GM19043 (cell line): ENCODE results near the gene SKIC8.

Source experiments
- ATAC-seq: cut with Tn5 transposase; IDR thresholded peaks from one replicate; pipeline ENCODE4 v1.9.1; 2021; ENCODE audit warnings: low read depth; ENCODE audit not compliant: unreplicated experiment

The SKIC8 gene

GRCh38 chr15:78322243-78322642 lies 22.8 kb upstream of the SKIC8 start:
- no peak for ATAC-seq

DNA sequence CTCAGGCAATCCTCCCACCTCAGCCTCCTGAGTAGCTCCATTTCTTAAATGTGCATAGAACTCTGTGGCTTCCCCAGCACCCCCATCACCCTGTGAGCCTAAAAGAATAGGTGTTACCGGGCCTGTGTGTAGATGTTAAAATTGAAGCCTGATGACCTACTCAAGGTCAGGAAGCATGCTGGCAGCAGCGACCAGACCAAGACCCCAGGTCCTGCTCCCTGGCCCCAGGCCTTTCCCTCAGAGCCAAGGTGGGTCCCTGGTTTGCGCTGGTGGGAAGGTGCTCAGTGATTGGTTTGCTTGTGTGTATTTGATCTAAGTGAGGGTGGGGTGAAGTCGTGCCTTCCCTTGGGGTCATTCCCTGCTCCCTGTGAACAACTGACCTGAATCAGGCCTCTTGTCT lies 22.4 kb upstream of the SKIC8 start:
- no peak for ATAC-seq

- ATAC-seq: no peak
These were observed 21.7 kb upstream of the SKIC8 start for GRCh38 chr15:78321041-78321570.

- no peak for ATAC-seq
These were observed 20.8 kb upstream of the SKIC8 start for GRCh38 chr15:78320183-78320582.

- ATAC-seq: no peak
These were observed 20.2 kb upstream of the SKIC8 start for GRCh38 chr15:78319588-78319987.

- no peak for ATAC-seq
These were observed 17.9 kb upstream of the SKIC8 start for GRCh38 chr15:78317145-78317836.

- no peak for ATAC-seq
These were observed 17.1 kb upstream of the SKIC8 start for GRCh38 chr15:78316283-78317083.

GRCh38 chr15:78315686-78316282 lies 16.4 kb upstream of the SKIC8 start:
- no peak for ATAC-seq

DNA sequence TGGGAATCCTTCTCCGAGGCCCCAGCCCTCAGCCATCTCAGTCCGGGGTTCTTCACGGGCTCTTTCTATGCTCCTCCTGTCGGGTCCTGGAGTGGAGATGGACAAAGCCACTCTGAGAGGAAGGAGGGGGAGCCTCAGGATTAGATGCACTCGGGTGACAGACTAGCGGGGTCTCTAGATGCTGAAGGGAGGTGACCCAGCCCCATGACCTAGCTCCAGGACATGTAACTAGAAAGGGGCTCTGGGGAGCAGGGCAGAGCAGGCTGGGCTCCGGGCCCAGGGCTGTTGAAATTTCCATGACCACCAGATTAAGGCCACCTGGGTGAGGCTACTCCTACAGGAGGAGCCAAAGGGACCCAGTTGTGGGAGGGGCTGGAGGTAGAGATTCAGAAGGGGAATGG lies 14.8 kb upstream of the SKIC8 start:
- no peak for ATAC-seq

DNA sequence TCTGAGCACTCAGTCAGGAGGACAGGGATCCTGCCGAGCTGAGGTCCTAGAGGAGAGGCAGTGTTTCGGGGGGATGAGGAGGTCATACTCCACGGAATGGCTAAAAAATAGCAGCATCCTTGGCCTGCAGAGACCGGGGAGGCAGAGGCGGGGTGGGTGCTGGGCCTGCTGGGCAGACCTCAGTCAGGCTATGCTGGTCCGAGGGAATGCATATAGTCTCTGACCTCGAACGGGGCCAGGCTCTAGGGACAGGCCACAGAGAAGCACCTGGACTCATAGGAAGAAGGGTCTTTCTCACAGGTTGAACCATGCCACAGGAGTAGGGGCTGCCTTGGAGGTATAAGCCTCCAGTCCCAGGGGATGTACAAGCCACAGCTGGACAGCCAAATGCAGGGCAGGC lies 14.0 kb upstream of the SKIC8 start:
- ATAC-seq: no peak

DNA sequence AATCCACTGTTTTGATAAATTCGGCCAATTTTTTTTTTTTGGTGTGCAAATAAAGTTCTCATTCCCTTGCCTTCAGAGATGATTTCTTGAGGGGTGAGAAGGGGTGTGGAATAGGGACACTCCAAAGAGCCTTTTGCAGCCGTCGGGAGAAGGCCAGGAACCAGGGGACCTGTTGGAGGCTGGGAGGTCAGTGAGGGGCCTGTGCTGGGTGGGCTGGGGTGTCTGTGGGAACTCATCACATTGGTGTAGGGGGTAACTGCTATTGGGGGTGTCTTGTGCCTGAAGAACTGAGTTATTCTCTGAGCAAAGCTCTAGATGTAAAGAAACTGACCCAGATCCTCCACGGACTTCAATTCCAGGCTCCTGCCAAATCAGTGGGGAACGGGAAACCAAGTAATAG lies 13.5 kb upstream of the SKIC8 start:
- no peak for ATAC-seq

DNA sequence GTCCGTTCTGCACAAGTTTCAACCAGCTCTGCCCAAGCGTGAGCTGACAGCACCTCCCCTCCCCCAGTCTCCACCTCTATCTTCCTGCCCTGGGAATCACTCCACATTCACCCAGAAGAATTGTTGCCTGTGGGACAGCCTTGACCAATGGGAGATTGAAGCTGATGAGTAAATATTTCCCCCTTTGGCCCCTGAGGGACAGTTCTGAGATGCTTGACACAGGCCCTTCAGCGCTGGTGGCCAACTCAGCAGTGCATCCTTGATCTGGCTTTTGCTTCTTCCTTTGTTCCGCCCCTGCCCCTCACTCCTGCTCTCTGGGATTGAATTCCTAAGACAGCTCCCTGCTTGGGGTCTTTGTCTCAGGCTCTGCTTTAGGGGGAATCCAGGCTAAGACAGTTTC lies 13.1 kb upstream of the SKIC8 start:
- no peak for ATAC-seq

DNA sequence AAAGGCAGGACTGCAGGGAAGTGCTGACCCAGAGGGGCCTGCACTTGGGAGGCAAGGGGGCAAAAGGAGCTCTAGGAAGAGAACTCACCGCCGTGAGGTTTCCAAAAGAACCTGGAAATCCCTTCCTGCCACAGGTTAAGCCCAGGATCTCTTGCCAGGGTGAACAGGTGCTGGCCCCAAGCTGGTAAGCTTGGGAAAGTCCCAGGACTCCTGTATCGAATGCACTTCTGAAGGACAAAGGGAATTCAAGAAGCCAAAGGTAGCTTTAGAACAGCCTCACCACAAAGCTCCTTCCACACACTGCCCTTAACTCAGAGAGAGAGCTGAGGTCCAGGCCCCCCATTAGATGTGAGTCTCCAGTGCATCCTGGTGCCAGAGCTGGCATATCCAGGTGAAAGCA lies 11.9 kb upstream of the SKIC8 start:
- ATAC-seq: no peak

- no peak for ATAC-seq
These were observed 9.1 kb upstream of the SKIC8 start for GRCh38 chr15:78308422-78309032.

GRCh38 chr15:78307976-78308375 lies 8.6 kb upstream of the SKIC8 start:
- ATAC-seq: no peak

GRCh38 chr15:78306176-78306774 lies 6.9 kb upstream of the SKIC8 start:
- ATAC-seq: no peak

DNA sequence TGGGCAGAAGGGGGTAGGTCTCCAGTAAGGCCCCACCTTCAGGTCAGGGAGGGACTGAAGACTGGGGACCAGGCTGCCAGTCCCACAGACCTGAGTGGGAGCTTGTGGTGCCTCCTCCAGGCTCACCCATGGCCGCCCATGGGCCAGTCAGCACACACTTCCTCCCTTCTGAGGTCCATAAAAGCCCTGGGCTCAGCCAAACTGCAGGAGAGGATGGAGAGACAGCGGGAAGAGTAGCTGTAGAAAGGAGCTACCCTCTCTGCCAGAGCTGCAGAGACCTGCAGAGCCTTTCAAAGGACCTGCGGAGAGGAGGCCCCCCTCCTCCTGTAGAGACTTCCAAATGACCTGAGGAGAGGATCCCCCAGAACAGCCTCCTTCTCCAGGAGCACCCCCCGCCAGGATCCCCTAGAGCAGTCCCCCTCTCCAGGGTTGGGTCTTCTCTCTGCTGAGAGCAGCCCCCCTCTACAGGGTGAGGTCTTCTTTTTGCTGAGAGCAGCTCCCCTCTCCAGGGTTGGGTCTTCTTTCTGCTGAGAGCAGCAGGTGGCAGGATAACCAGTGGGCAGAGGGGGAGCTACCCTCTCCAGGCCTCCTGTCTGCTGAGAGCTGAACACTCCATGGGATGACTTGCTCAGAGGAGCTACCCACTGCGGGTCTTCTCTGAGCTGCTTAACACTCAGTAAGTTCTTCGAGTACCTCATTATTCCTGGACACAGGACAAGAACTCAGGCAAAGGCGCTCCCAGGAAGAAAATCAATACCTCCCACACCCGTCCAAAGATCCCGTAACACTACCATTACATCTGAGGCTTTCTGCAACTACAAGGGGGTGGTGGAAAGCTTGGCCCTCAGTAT lies 5.0 kb upstream of the SKIC8 start:
- no peak for ATAC-seq

- ATAC-seq: no peak
These were observed 3.3 kb upstream of the SKIC8 start for GRCh38 chr15:78302579-78303312.

GRCh38 chr15:78301828-78302227 lies 2.4 kb upstream of the SKIC8 start:
- no peak for ATAC-seq
